GM12864 (cell line): Measurements from ENCODE around the gene ARL2.

ENCODE experiments used
- DNase-seq: peaks from one replicate; pipeline ENCODE4 v3.0.0-alpha.2; 2011; ENCODE audit warnings: low read depth
- H3K4me3 ChIP-seq: 2 replicates; pipeline ENCODE4 v1.5.1; 2011; ENCODE audit warnings: mild to moderate bottlenecking, low read depth, low read length, control low read depth
- CTCF ChIP-seq: IDR thresholded peaks from 2 replicates; pipeline ENCODE4 v1.5.1; 2011; ENCODE audit warnings: low read depth, mild to moderate bottlenecking, moderate library complexity, low read length, control low read depth, inconsistent platforms; ENCODE audit errors: missing control alignments

Gene ARL2

GRCh38 chr11:65035579-65035978 is 21.6 kb downstream of the ARL2 start:
- no peak for DNase-seq
- TF ChIP-seq CTCF: no peak
- no peak overlapping the region for H3K4me3 ChIP-seq

- H3K4me3 ChIP-seq: no peak overlapping the region
- TF ChIP-seq CTCF: no peak
- DNase-seq: no peak
These were observed 23.0 kb downstream of the ARL2 start for GRCh38 chr11:65036931-65037330.

- H3K4me3 ChIP-seq: peak overlapping the region; percentile 81
- DNase-seq: no peak
These were observed 26.5 kb downstream of the ARL2 start for GRCh38 chr11:65040520-65040846.

GRCh38 chr11:65040847-65041622 is 27.1 kb downstream of the ARL2 start, which contains the start of gene SAC3D1:
Gene SAC3D1, plus strand, starts transcription at chr11:65041210. Its CDS starts 83 bp downstream, at chr11:65041293.
- peak within 1 kb of the TSS; percentile 81 for H3K4me3 ChIP-seq
- no peak for TF ChIP-seq CTCF
- peak; percentile 87 for DNase-seq

More at GRCh38 chr11:65040520-65040846, 26.5 kb downstream of the ARL2 start:
- TF ChIP-seq CTCF: no peak

GRCh38 chr11:65042891-65043290 is 28.9 kb downstream of the ARL2 start:
- no peak overlapping the region for H3K4me3 ChIP-seq
- TF ChIP-seq CTCF: no peak
- no peak for DNase-seq

- no peak overlapping the region for H3K4me3 ChIP-seq
- no peak for TF ChIP-seq CTCF
- DNase-seq: no peak
These were observed 30.0 kb downstream of the ARL2 start for GRCh38 chr11:65043881-65044501.

GRCh38 chr11:65045061-65045460 is 31.1 kb downstream of the ARL2 start:
- H3K4me3 ChIP-seq: no peak overlapping the region
- TF ChIP-seq CTCF: no peak
- DNase-seq: no peak
